Measurements from ENCODE around the gene FAM110D.

DNA sequence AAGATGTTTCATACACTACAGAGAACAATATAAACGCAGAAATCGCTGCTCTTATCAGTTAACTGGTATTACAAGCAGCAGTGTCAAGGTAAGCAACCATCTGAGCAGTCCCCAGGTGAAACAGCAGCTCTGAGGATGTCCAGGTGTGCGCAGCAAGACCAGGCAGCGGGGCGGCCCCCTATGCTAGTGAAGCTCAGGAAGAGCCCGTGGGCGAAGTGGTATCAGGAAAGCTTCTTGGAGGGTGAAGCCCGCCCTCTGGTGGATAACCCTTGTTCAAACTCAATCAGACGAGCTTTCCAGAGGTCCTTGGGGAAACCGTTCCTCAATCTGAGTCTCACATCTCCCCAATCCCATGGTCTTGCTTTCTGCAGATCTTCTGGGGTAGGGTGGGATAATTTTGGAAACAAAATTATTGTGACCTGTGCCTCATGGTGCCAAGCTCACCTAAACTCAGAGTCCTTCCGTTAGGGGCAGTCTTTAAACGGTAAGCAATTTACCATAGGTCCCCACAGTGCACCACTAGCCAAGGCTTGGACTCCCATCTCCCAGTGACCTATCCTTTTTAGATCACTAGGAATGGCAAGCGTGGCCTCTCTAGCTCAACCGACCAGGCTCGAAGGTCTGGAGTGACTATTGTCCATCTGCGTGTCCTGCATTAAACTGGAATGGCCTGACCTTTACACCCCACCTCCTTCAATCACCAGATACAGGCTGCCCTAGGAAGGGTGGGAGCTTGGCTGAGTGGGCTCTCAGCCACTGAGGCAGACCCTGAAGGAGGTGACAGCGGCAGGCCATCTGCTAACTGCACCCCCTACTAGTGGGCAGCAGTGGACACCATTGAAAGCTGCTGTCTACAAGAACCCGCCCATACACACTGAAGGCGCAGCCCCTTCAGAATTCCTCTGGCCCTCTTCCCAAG is 13.6 kb upstream of the FAM110D start:
- TF ChIP-seq, protein P1, sequence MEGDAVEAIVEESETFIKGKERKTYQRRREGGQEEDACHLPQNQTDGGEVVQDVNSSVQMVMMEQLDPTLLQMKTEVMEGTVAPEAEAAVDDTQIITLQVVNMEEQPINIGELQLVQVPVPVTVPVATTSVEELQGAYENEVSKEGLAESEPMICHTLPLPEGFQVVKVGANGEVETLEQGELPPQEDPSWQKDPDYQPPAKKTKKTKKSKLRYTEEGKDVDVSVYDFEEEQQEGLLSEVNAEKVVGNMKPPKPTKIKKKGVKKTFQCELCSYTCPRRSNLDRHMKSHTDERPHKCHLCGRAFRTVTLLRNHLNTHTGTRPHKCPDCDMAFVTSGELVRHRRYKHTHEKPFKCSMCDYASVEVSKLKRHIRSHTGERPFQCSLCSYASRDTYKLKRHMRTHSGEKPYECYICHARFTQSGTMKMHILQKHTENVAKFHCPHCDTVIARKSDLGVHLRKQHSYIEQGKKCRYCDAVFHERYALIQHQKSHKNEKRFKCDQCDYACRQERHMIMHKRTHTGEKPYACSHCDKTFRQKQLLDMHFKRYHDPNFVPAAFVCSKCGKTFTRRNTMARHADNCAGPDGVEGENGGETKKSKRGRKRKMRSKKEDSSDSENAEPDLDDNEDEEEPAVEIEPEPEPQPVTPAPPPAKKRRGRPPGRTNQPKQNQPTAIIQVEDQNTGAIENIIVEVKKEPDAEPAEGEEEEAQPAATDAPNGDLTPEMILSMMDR (IDR thresholded peaks at IDR 0.05; ENCODE audit: low read depth, low read length, poor library complexity, severe bottlenecking) = peak; percentile 74
- no peak for TF ChIP-seq EZH2phosphoT487 (IDR thresholded peaks at IDR 0.05; ENCODE audit: borderline replicate concordance, low read length)
